NCI-H128 (cell line): ENCODE data around the gene PPP1R27.

Source experiments
- DNase-seq: peaks from one replicate; lab custom pipeline; 2025; ENCODE audit not compliant: unreplicated experiment; lab: John Stamatoyannopoulos, UW

PPP1R27 gene, protein sequence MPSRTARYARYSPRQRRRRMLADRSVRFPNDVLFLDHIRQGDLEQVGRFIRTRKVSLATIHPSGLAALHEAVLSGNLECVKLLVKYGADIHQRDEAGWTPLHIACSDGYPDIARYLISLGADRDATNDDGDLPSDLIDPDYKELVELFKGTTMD

DNA sequence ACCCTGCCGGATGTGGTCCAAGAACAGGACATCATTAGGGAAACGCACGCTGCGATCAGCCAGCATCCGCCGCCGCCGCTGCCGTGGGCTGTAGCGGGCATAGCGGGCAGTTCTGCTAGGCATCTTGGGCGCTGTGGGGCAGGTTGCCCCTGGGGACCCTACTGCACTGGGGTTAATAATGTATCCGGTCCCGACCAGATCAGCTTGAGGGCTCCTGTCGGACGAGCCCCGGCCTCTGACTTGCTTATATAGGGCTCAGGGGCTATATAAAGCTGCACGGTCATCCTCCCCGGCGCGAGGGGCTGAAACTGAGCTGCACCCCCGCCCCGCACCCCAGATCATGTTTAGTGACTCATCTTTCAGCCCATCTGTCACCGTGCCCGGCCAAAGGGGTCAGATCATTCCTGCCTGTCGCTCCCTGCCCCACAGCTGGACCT lies at the start of gene PPP1R27:
Gene PPP1R27 (minus strand): TSS at position 220 of the 437 bp plus-strand sequence. CDS start 97 bp downstream, at position 123.
- DNase-seq, result no peak

DNA sequence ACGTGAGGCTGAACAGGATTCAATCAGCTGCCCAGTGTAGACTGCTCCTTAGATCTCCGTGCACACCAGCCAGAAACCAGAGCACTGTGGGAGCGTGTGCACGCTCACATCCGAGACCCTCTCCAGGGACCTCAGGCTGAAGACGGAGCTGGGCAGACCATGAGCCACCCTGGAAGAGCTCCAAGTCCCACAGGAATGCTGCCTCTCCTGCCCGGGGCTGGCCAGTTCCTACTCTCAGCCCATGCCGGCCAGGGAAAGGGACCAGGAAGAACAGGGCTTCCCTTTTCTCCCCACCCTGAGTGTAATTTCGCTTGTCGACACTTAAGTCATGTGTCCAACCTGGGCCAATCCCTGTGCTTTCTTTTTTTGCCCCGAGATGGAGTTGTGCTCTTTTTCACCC lies 49.7 kb upstream of the PPP1R27 start:
- no peak for DNase-seq

DNA sequence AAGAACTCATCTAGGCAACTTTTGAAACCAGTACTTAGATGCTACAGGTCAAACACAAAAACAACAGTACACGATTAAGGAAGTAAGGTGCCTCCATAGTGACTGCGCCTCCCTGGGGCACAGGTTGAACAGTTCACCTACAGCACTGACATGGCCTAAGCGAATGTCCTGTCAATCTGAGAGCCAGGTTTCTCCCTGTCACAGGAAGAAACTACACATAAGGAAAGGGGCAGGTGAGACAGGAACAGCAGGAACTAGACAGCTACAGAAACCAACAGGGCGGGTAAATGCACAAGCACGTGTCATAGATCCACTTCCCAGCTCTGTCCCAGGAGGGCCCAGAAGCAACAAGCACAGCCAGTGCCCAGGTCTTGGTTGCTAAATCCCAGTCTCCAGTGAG lies 44.3 kb upstream of the PPP1R27 start:
- DNase-seq, result no peak

DNA sequence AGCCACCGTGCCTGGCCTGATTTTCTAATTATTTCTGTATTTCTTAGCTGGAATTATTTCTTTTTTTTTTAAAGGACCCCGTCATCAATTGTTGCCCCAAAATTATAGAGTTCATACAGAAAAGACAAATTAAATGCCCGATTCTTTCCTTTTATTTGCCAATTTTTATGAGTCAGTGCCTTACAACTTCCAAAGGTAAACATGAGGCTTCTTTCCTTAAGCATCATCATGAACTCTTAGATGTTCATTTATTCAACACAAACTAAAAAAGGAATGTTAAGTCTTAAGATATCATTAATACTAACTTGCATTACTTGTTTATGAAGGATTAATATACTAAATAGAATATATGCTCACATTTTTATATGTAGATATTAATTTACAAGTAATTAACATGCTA lies 43.4 kb upstream of the PPP1R27 start:
- no peak for DNase-seq

DNA sequence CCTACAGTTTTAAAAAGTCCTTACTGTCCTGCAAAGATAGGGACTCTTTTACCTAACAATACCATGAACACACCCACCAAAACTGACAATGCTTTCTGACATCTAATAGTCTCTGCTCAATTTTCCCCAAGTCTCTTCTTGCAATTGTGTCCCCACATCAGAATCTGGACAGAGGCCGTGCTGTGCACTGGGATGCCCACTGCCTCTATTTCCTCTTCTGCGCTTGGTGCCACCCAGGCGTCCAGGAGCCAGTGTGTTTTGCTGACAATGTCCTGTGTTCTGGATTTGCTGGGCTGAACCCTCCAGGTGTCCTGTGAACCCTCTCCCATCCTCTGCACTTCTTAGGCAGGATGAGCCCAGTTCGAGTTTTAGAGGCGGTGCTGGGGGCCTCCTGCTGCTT lies 42.7 kb upstream of the PPP1R27 start:
- no peak for DNase-seq

DNA sequence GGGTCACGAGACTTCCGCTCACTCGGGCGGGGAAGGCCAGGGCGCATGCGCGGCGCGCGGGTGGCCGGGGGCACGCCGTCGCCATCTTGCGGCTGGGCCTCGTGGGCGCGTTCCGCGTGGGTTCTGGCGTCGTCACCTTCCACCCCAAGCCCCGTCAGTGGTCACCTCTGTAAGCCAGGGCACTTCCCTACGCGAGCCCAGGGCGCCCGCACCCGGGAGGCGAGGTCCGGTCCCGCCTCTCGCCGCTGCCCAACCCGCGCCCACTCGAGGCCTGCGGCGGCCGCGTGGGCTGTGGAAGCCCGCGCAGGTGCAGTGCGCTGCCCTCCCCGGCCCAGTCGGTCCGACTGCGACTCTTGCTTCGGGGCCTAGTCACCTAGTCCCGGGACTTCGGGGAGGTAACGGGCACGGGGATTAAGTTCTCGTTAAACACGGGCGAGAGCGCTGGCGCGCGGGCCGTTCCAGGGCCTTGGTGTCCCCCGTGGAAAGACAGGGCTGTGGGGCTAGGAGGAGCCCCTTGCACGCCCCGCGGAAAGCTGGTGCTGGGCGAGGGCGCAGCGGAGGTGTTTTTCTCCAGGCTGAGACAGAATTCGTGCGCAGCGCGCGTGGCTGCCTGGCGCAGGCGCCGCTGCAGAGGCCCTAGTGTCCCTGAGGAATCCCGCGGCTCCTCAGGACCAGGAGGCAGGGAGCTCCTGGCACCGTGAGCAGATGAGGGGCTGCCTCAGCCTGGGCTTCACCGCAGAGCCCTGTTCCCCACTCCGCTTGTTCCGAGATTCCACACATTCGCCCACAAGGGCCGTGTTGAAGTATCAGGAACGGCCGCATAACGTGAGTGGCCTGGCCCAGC lies 36.8 kb upstream of the PPP1R27 start:
- peak; percentile 55 for DNase-seq

DNA sequence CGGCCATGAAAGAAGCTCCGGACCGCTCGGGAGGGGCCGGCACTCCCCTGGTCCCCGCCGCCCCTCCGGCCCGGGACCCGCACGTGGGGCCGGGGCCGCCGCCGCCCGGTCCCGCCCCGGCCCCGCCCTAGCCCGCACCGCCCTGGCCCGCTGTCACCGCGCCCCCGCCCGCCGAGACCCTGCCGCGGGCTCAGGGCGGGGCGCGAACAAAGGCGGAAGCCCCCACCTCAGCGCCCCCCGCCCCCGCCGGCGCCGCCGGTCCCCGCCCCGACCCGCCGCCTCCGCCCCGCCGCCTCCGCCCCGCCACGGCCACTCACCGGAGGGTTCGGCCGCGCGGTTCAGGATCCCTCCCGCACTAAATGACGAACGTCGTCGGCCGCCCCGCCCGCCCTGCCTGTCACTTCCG lies 36.1 kb upstream of the PPP1R27 start, which contains the start of gene ARHGDIA:
Gene ARHGDIA (minus strand): TSS at position 357 of the 406 bp plus-strand sequence. CDS start 1,407 bp downstream, outside the sequence.
- no peak for DNase-seq

DNA sequence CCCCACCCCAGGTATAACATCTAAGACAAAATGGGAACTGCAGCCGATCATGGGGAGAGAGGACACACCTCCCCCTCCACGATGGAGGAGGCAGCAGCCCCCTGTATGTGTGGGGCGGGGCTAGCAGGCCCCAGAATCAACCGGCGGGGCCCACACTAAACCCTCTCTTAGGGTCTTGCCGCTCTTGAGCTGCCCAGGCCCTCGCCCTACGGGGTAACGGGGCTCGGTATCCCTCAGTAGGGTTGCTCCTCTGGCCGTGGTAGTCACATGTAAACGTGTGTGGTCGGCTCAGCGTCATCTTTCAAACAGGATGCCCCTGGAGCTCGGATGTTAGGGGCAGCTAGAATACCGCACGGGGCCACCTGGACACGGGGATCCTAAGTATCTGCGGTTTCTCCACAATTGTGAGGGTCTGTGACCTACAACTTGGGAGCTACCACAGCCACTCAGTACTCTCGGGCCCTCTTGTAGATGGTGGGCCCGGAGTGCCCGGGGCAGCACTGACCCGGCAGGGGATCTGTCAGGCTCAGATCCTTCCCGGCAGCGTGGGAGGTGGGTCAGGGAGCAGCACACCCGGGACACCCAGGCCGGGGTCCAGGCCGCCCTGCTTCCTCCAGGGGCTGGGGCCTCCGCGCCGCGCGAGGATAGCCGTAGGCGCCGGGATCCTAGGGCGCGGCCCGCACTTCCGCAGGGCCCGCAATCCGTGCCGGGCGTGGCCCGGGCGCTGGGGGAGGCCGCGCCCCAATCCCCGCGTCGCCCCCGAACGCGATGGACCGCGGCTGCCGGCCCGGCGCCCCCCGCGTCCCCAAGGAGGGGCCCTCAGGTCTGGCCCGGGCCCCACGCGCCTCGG lies 35.5 kb upstream of the PPP1R27 start:
- DNase-seq, result no peak

DNA sequence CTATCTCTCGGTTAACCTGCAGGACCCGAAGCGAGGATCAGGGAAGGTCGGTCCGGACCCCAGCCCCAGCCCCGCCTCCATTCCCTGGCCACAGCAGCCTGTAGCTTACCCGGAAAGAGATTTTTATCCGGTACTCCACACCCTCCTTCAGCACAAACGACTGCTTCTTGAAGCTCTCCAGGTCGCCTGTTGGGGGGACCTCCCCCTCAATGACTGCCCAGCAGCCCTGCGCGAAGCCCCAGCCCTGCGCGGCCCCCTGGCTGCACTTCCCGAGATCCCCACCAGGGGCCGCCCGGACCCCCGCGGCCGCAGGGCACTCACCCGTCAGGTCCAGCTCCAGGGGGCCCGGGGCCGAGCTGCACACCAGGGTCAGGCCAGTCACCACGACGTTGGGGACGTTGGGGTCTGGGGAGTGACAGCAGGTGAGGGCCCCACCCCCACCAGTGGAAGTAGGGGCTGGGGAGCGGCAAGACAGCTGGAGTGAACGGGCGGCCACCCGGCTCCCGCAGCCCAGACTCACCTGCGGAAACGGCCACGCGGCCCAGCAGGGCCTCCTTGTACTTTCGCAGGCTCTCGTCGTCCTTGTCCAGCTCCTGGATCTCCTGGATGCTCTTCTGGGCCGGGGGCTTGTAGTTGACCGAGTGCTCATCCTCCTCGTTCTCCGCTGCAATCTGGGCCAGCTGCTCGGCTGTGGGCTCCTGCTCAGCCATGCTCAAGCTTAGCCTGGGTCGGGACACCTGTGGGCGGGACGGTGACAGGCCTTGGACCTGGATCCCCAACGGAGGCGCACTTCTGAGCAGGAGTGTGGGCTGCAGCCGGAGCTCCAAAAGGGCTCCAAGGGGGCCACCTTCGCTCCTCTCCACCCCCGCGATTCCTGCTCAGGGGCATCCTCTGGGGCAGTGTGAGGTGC lies 34.6 kb upstream of the PPP1R27 start:
- DNase-seq, result no peak

DNA sequence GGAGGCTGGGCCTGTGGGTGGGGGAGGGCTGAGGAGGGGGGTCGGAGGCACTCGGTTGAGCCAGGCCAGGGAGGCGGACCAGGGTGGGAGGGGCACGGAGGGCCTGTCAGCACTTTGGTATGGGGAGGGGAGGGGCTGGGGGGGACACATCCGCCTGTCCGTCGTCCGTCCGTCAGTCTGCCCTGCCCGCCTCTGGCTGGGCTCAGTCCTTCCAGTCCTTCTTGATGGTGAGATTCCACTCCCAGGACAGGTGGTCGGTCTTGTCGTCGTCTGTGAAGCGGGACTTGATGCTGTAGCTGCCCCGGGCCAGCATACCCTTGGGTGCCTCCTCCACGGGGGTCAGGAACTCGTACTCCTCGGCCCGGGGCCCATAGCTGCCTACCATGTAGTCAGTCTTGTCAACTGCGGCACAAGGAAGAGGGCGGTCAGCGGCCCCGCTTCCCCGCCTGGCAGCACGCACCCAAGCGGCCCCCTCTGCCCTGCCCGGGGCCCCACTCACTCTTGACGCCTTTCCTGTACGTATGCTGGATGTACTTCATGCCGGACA lies 33.9 kb upstream of the PPP1R27 start:
- no peak for DNase-seq

DNA sequence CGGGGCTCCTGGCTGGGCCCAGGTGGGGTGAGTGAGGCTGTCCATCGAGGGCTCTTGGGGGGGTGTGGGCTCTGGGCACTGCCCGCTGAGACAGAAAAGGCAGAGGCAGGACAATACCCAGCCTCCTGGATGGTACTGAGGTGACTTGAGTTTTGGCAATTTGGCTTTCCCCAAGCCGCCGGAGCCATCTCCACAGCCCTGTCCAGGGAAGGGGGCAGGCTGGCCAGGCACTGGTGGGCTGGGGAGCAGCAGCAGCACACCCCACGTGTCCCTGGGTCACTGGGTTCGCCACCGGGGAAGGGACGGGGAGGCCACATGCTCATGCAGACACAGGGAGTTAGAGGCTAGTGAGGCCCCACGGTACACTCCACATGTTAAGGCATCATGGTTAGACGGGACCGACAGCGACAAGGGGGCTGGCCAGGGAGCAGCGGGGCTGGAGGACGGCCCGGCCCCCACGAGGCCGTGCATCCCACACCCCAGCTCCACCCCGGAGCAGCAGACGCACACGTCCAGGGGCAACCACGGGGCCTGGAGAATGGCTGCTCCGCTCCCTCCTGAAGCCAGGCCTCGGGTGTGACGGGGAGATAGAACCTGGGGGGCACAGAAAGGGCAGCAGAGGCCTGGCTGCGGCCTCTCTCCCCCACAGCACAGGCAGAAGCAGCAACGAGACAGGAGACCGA lies 33.3 kb upstream of the PPP1R27 start:
- no peak for DNase-seq

DNA sequence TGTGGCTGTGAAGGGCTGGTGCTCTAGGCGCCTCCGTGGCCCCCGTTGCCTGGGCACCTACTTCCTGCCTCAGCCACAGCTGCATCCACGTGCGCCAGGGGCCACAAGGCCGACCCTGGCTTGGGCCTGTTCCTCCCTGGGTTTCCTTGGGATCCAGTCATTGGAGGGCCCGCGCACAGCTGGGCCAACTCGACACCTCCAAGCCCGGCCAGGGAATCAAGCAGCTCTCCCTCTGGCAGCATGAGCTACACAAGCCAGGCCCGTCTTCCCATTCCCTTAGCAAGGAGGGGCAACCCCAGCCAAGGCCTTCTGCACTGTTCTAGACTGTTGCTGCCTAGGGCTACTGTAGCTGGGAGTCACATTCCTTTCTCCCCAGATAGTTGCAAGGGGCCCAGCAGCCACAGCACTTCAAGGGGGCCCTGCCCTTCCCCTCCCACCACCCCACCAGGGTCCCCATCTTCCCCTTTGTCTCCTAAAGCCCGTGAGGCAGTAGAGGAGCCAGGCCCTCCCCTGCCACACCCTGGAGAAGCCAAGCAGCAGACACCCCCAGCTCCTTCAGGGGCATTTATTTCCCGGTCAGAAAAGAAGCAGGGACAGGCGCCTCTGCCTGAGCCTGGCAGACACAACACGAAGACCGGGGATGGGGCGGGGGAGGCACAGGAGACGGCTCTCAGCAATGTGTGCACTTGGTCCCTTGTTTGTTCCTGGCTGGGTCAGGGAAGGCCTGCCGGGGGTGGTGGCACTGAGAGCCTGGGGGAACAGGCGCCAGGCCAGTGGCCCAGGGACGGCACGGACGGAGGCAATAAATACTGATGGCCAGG lies 32.5 kb upstream of the PPP1R27 start:
- no peak for DNase-seq

DNA sequence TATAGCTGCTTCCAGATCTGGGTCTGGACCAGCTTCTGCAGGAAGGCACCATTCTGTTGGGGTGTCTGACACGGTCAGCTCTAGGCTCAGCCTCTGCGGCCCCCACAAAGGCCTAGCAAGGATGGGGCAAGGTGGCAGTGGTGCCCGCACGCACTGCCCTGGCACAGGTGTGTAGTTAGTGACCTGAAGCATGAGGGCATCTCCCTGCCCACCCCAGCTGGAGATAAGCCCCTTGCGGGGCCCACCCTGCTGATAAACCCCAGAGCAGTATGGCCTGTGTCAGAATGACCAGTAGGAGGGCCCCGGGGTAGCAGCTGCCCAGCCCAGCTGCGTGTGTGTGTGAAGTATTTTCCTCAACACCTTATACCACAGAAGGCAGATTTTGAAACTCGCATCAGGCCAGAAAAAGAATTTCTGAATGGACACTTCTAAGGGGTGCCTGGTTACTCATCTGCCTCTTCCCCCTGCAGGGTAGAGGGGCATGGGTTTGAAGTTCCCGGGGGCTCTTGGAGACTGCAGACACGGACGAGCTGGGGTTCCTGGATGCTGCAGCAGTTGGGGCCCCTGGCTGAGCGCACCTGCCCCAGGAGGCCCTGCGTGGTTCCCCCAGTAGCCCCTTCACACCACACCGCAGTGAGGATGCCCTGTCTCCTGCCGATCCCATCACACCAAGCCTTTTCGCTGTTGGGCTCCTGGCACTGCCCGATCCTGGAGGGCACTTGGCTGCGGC lies 31.8 kb upstream of the PPP1R27 start:
- DNase-seq, result no peak

DNA sequence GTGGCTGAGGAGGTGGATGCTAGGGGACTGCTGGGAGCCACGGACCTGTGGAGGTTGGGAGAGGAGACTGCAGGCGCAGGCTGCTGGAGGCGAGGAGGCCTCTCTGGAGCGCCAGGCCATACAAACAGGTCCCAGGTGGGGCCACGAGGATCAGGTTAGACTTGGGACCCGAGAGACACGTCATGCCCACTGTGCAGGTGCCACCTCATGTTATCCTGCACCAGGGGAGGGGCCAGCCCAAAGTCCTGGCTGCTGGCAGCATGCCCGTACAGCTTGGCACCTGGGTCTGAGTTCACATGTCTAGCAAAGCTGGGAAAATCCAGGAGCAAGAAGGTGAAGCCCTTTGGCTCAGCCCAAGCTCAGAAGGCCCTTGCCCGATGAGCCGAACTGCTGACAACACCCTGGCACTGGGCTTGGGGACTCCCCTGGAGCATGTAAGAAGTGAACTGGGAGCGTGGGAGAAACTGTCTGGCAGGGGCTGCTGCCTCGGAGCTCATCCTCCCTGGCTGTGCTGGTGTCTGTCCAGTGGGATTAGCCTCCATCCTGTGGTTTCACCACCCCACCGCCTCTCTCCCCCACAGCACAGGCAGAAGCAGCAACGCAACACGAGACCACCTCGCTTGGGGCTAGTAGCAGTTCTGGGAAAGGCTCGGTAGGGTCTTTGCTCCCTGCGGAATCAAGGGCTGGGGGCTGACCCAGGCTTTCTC lies 31.0 kb upstream of the PPP1R27 start:
- no peak for DNase-seq

DNA sequence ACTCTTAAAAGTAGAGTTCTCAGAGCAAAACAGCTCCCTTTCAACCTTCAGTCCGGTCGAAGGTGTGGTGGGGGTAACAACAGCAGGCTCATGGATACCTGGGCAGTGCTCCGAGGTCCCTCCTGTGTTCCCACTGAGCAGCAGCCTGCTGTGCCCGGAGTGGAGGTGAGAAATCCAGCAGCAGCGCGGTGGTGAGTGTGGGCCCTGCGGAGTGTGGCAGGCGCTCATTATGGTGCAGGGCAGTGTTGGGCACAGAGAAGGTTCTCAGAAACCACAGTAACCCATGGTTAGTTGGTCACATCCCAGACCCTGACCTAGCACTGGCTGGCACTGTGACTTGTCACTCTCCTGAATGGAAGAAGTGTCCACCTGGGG lies 30.5 kb upstream of the PPP1R27 start:
- DNase-seq, result no peak

DNA sequence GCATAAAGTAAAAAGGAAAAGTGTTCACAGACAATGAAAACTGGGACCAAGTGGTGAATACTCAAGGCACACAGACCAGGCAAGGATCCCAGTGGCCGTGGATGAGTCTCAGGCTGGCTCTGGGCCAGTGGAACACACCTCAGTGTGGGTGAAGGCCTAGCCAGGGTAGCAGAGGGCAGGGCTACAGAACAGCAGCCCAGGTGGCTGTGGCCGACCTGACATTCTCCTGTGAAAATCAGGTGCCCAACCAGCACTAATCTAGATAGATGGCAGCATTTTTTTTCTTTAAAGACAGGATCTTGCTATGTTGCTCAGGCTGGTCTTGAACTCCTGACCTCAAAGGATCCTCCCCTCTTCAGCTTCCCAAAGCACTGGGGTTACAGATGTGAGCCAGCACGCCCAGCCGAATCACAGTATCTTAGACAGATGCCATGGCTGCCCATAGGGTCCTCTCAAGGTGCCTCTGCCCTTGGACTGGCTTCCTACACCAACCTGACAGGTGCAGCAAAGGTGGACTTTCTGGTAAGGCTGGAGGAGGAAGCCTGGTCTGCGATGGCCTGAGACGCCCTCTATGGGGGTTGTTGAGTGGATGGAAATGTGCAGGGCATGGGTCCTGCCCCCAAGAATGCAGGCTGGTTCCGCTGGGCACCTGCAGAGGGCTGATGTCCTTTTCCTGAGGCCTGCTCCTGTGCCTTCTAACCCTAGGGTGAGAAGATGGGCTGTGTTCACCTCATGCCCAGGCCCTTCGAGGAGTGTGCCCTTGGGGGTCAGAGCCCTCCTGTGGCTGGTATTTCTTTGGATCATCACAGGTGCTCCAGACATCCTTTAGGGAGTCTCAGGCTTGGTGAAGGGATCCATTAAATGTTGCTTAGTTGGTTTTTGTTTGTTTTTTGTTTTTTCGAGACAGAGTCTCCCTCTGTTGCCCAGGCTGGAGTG lies 29.3 kb upstream of the PPP1R27 start:
- DNase-seq, result no peak
